ENCODE results near the gene CDC42.

The CDC42 gene

GRCh38 chr1:22111115-22111514, 58.6 kb downstream of the CDC42 start:
- DNase-seq (ENCODE audit: low spot score) = no peak

GRCh38 chr1:22111620-22112019, 59.1 kb downstream of the CDC42 start:
- no peak for DNase-seq (ENCODE audit: low spot score)

- no peak for DNase-seq (ENCODE audit: low spot score)
Measured at GRCh38 chr1:22112554-22112953, 60.0 kb downstream of the CDC42 start.

DNA sequence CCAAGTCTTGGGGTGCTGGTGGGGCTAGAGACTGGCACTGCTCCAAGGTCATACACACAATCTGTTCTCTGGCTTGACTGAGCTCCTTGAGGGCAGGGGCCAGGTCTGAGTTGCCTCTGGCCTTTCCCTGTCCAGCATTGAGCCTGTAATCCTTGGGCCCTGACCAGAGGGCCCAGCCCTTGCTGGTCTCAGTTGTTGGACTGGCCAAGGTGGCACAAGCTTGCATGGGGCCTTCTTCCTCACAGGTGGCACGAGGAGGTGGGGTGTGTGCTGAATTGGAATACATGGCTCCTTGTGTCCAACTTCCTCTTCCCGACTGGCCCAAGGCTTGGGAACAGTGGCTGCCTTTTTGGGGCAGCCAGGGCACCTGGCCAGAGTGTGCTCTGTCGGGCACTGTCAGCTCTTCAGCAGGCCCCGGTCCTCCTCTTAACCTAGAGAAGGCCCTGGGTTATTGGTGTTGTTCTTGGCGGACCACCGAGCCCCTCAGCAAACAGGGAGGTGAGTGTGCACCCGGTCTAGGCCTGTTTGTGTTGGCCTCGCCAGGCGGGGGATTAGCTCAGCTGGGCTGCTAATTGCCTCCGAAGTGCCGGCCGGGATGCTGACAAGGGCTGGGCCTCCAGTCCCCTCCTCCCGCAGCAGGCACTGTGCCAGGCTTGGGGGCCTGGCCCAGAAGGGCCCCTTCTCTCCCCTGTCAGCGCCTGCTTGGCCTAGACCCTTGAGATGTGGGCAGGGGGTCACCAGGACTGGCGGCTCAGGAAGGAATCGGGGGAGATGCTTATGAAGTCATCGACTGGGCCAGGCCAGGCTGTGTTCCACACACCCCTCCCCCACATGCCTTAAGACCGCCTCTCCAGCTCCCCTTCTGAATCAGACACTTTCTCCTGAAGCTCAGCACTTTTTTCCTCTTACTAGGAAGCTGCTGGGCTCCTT, 61.8 kb downstream of the CDC42 start:
- DNase-seq (ENCODE audit: low spot score) = no peak

DNA sequence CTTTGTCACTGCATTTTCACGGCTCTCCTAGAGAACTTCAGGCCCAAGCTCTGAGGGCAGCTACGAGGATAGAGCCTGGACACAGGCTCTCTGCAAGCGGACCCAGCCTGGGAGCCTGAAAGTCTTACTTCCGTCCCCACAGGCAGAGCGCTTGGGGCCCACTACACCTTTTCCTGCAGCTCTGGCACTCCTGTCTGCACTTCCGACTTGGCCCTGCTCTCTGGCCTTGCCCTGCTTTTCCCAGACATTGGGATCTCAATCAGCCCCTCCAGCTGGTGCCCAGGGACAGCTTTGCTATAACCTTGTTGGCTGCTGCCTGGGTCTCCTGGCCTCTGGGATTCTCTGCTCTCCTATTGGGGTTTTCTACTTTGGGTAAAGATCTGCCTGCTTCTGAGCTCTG, 62.8 kb downstream of the CDC42 start:
- no peak for DNase-seq (ENCODE audit: low spot score)

GRCh38 chr1:22117238-22117637, 64.7 kb downstream of the CDC42 start:
- no peak for DNase-seq (ENCODE audit: low spot score)

DNA sequence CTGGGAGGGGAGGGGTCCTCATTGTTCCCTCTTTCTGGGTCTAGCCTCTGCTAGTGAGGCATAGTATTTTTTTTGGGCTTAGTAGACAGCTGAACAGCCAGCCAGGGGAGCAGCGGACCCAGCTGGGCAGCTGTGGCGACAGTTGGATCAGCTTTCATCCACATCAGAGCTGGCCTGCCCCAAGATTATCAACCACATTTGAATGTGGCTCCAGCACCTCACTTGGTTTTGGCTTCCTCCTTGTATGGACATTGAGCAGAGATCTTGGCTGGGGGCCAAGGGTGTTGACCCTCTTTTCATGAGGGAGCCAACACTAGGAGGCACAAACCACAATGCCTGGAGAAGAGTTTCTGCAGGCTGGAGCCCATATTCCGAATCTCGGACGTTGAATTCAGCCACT, 65.3 kb downstream of the CDC42 start:
- DNase-seq (ENCODE audit: low spot score) = no peak

DNA sequence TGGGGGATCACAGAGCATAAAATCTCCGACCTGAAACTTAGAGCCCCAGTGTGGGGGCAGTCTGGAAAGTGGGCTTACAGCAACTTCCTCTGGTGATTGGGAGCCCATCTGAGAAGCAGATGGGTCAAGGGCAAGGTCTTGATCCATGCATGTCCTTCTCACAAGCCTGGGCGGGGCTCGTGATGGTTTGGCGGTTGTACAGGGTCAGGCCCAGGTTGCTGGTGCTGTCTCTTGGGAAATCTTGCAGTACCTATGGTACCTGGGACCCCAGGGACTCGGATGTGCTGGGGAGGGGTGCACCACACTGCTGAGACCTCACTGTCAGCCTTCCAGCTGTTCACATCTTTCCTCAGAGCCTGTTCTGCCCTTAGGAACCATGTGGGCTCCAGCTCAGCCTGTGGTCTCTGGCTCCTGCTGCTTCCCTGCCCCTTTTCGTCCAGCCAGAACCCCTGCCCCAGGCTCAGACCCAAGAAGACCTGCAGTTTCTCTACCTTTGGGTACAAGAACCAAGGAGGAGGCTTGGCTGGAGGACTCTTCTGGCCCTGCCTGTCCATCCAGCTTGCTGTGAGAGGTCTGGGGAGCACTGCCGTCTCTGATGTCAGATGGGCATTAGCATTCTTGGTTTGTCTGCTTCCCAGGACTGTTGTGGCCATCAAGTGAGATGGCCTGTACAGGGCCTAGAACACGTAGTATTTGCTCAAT, 65.9 kb downstream of the CDC42 start:
- no peak for DNase-seq (ENCODE audit: low spot score)

DNA sequence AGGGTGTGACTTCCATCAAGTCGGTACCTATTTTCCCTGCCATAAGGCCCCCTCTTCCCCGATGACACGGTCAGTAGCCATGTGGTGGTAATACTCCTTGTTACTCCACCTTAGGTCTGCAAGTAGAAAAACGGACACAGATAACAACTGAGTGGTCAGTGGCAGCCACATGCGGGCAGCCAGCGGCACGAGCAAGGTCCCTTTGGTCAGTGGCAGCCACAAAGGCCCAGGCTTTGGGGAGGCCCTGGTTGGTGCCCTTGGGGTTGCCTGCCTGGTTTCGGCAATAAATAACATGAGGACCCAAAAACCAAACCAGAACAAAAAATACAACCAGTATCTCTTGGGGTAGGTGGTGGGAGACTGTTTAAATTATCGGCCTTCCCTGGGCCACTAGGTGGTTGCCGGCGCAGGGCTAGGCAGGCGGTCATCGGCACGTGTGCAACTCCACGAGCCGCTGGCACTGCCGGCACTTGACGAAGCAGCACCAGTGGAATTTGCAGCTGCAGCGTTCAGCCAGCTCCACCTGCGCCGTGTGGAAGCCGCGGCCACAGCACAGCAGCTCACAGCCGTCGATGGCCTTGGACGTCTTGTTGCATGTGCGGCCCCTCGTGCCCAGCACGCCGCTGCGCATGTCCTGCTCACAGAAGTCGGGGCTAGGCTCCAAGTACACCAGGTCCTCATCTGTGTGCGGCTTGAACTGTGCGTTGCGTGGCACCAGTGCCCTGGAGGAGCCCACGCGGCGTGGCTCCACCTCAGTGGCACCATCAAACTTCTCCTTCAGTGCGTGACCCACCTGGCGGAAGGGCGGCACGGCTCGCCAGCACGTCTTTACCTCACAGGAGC, 67.3 kb downstream of the CDC42 start:
- no peak for DNase-seq (ENCODE audit: low spot score)

GRCh38 chr1:22120469-22120790, 67.9 kb downstream of the CDC42 start:
- DNase-seq (ENCODE audit: low spot score) = no peak

GRCh38 chr1:22121421-22121911, 69.0 kb downstream of the CDC42 start:
- DNase-seq (ENCODE audit: low spot score) = no peak

- no peak for DNase-seq (ENCODE audit: low spot score)
Measured at GRCh38 chr1:22122273-22123070, 70.0 kb downstream of the CDC42 start.

- DNase-seq (ENCODE audit: low spot score) = no peak
Measured at GRCh38 chr1:22123071-22123390, 70.5 kb downstream of the CDC42 start.

DNA sequence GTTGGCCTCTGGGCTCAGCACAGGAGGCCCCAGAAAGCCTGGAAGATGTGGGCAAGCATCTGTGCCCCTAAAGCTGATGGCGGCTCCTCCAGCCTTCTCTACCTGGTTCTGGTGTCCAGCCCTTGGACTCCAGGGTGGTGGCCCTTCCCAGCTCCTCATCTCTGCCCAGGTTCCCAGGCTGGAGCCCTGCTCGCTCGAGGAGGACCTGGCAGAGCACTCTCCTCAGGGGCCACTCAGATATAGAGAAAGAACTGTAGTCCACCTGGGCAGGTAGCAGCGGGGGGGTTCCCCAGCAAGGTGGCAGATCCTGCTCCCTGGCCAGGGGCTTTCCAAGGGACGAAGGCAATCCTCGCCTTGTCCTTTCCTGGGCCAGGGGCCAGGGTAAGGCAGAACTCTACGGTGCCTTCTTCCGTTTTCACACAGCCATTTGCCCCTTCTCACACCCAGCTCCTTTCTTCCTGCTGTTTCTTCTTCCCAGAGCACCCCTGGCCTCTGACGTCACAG, 71.4 kb downstream of the CDC42 start:
- DNase-seq (ENCODE audit: low spot score) = no peak

- no peak for DNase-seq (ENCODE audit: low spot score)
Measured at GRCh38 chr1:22124592-22125229, 72.2 kb downstream of the CDC42 start.

DNA sequence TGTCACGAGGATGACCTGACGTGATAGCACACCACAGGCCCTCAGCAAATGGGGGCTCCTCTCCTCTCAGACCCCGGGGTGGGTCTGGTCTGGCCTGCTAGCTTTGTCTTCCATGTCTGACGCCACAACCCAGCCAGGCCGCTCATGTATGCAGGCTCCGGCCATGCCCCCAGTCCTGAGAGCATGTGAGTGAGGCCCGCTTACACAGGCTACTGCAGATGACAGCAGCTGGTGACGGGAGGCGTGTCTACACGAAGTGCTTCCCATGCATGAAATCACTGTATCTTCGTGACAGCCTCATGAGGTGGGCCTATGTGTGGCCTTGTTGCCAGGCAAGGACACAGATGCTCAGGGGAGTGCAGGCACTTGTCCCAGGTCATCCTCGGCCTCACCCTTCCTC, 74.0 kb downstream of the CDC42 start:
- DNase-seq (ENCODE audit: low spot score) = no peak

DNA sequence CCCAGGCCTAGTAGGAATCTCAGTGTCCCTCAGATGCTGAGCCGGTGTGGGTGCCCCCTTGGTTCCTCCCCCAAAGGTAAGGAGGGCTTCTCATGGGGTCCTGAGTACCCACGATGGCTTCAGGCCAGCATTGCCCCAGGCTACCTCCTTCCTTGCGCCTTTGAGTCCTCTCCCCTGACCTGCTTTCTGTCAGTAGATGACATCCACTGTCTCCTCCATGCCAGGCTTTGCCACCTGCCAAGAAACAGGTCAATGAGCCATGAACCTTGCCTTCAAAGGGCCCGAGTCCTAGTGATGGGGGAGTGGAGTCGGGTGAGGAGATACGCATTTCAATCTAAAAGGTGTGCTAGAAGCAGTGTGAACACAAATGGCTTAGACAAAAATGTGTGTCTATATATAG, 74.7 kb downstream of the CDC42 start:
- DNase-seq (ENCODE audit: low spot score) = no peak

DNA sequence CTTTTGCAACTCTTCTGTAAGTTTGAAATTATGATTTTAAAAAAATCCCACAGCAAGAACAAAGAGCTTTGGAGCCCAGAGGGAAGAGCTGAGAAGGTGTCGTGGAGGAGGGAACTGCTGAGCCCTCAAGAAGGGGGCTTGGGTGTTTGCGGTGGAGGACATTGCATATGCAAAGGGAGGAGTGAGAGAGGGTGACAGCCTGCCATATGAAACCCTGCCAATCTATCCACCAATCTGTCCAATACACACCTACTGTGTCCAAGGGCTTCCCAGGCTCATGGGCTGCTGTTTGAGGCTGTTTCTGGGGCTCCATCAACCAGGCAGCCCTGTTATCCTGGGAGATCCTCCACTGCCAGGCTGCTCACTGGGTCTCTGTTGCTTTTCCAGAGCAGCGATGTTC, 75.2 kb downstream of the CDC42 start:
- DNase-seq (ENCODE audit: low spot score) = no peak

DNA sequence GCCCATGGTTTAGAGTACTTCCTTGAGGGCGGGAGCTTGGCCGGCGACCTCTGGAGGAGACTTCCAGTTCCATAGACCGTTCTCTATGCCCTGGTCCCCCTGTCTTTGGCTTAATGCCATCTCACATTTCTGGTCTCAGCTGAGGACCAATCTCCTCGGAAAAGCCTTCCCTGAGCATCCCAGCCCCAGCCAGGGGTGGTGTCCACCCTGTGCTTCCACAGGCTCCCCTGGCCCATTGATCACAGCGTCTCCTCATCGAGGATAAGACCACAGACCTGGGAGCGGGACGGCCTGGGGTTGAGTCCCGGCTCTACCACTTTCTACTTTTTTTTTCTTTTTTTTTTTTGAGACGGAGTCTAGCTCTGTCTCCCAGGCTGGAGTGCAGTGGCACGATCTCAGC, 75.9 kb downstream of the CDC42 start:
- DNase-seq (ENCODE audit: low spot score) = no peak

- DNase-seq (ENCODE audit: low spot score) = no peak
Measured at GRCh38 chr1:22129501-22130117, 77.1 kb downstream of the CDC42 start.

DNA sequence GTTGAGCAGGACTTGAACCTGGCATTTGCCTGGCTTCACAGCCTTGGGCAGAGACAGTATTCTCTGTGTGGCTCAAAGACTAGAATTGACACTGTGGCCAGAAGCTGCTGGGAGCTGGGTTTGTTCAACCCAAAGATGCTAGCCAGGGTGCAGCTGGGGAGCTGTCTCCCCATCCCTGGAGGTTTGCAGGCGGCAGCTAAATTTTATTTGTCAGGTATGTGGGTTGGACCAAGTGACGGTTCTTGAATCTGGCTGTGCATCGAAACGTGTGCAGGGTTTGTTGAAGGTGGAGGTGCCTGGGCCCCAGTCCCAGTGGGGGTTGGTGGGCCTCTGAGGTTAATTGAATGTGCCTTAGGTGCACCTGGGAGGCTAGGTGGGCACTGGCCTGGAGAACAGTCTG, 78.6 kb downstream of the CDC42 start:
- no peak for DNase-seq (ENCODE audit: low spot score)

Data from germinal center (tissue), 1 donor.